GM19463 (cell line): ENCODE data around the gene ZNF615.
"Not testable (repeated sequence)": the region's sequence is repeated elsewhere in the genome, so short reads cannot be mapped to it uniquely, and the experiment has no call there.

Source experiments
- ATAC-seq: cut with Tn5 transposase; IDR thresholded peaks from one replicate; pipeline ENCODE4 v1.9.1; 2021; ENCODE audit warnings: mild to moderate bottlenecking, moderate library complexity; ENCODE audit not compliant: unreplicated experiment

Gene ZNF615

DNA sequence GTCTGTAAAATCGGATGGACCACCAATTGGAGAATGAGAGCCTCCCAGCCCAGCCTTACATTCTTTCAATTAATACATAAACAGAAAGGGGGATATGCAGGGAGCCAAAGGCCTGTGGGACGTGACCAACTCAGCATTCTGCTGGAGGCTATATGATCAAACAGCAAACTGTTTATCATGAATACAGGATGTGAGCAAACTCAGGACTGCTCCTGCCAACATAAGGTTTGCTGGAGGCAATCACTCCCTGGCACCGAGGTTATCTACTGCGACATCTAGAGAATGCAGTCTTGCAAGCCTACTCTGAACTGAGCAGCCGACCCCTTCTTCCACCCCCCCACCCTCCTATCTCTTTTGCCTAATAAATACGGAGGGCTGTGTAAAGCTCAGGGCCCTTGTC lies 27.1 kb downstream of the ZNF615 start:
- not testable (repeated sequence) for ATAC-seq

DNA sequence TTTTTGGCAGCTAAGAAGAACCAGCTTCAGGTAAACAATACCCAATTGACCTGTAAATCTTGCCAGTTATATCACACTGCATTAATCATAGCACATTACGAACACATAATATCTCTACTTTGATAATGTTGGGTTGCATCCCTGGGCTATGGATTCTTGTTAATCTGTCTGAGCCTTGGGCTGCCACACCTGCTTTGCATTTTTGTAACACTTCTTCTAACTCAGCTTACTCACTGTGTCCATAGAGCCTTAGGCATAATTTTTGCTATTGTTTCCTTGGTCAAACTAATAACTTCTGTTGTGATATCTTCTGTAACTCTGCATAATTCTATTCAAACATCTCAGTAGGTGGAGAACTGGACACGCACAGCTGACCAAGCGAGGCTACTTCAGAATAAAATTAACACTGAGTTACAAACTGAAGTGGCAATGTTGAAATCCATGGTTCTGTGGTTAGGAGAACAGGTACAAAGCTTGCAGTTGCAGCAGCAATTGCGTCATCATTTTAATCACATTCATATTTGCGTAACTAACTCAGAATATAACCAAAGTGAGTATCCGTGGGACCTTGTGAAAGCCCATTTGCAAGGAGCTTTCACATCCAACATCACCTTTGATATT lies 27.8 kb downstream of the ZNF615 start:
- no peak for ATAC-seq

DNA sequence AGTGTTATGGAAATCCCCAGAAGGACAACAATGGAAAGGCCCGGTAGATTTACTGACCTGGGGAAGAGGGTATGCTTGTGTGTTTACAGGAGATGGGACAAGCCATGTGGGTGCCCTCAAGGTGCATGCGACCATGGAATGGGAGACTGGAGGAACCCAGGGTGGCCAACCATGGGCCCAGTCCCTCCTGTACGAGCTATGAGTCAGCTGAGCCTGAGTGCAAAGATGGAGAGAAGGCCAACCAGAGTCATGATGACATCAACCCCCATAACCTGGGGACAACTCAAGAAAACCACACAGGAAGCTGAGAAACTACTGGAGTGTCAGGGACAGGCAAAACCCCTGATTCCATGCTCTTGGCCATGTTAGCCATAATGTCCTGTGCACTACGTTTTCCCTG lies 29.1 kb downstream of the ZNF615 start:
- no peak for ATAC-seq

DNA sequence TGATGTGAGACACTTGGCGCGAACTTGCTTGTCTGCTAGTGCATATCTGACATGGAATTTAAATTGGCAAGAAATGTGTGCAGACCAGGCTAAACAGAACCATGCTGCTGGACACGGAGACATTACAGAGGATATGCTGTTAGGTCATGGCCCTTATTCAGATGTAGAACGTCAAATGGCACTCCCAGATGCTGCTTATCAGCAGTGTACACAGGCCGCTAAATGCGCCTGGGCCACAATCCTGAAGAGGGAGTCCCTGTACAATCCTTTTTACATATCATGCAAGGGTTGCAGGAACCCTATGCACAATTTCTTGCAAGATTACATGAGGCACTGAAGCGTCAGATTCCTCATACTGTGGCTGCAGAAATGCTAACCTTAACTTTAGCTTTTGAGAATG lies 30.7 kb downstream of the ZNF615 start:
- ATAC-seq, result no peak

DNA sequence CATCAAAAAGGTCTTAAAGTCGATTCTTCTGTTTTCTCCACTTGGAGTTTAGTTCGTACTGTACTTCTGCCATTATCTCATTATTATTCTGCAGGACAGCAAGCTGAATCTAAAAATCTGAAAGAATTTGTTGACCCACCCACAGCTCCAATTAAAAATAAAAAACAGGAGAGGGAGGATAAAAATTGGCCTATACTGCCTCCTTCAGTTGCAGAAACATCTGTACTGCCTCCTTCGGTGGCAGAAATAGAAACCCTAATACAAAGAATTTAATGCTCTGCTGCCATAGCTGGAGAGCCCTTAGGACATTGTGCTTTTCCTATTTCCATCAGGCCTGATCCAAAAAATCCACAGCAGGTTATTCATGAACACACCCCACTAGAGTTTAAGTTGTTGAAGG lies 31.2 kb downstream of the ZNF615 start:
- ATAC-seq, result no peak

DNA sequence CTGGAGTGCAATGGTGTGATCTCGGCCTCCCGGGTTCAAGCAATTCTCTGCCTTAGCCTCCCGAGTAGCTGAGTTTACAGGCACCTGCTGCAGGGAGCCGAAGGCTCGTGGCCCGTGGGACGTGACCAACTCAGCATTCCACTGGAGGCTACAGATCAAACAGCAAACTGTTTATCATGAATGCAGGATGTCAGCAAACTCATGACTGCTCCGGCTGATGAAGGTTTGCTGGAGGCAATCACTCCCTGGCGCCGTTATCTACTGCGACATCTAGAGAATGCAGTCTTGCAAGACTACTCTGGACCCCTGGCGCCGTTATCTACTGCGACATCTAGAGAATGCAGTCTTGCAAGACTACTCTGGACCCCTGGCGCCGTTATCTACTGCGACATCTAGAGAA lies 32.2 kb downstream of the ZNF615 start:
- not testable (repeated sequence) for ATAC-seq

DNA sequence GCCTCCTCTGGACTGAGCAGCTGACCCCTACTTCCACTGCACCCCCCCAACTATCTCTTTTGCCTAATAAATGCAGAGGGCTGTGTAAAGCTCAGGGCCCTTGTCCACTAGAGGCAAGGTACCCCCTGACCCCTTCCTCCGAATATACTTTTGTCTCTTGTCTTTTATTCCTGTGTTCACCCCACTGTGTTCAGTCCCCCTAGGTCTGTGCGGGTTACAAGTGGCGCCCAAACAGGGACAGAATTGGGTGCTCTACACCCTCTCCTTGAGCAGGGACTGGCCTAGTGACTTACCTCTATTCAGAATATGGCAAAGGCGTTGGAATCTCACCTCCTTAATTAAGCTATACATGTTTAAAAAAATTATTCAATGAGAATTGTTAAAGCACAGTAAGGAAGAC lies 36.4 kb downstream of the ZNF615 start:
- no peak for ATAC-seq

DNA sequence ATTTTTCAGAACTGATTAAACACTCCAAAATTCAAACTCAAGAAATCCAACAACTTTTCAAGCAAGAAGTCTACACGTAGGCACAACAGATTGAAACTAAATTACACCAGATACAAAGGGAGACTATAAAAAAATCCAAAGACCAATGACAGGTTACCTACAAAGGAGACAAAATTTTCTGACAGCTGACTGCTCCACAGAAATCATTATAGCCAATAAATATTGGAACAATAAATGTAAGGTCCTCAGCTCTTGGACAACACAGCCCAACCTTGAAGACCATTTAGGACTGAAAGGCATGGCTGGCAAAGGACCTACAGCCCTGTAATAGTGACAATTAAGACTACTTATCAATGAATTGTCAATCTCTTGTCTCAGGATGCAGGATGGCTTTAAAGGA lies 37.3 kb downstream of the ZNF615 start:
- ATAC-seq, result no peak

DNA sequence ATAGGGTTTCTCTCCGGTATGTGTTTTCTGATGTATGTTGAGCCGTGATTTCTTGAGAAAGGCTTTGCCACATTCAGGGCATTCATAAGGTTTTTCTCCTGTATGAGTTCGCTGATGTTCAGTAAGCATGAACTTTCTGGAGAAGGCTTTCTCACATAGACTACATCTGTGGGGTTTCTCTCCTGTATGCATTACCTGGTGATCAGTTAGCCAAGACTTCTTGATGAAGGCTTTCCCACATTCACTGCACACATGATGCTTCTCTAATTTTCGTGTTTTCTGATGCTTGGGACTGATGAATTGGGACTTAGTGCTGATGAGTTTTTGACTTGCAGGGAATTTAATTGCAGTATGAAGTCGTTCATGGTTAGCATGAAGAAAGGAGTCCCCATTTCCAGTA lies 42.4 kb downstream of the ZNF615 start:
- no peak for ATAC-seq

DNA sequence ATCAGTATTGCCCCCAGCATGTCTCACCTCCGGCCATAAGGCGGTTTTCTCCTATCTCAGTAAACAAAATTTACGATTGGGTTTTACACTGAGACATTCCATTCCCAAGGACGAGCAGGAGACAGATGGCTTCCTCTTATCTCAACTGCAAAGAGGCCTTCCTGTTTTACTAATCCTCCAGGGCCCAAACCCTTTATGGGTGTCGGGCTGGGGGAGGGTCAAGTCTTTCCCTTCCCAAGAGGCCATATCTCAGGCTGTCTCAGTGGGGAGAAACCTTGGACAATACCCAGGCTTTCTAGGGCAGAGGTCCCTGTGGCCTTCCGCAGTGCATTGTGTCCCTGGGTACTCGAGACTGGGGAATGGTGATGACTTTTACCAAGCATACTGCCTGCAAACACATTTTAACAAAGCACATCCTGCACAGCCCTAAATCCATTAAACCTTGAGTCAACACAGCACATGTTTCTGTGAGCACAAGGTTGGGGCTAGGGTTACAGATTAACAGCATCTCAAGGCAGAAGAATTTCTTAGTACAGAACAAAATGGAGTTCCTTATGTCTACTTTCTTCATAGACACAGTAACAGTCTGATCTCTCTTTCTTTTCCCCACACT lies 47.3 kb downstream of the ZNF615 start:
- not testable (repeated sequence) for ATAC-seq

DNA sequence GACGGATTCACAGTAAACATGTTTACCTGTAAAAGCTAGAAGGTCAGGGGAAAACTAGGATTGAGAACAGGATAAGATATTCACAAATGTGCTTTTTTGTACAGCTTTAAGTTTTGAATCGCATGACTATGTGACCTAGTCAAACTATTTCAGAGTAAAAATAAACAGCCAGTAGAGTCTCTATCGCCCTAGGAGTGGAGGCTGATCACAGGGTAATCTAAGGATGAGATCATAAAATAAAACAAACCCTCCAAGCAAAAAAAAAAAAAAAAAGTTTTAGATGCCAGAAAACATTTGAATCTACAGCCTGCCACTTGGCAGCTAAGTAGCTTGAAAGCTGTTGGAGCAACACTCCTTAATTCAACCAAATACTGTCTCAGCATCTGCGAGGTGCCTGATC lies 48.2 kb downstream of the ZNF615 start:
- no peak for ATAC-seq

DNA sequence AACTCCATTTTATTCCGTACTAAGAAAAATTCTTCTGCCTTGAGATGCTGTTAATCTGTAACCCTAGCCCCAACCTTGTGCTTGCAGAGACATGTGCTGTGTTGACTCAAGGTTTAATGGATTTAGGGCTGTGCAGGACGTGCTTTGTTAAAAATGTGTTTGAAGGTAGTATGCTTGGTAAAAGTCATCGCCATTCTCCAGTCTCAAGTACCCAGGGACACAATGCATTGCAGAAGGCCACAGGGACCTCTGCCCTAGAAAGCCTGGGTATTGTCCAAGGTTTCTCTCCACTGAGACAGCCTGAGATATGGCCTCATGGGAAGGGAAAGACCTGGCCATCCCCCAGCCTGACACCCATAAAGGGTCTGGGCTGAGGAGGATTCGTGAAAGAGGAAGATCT lies 50.2 kb downstream of the ZNF615 start:
- not testable (repeated sequence) for ATAC-seq

DNA sequence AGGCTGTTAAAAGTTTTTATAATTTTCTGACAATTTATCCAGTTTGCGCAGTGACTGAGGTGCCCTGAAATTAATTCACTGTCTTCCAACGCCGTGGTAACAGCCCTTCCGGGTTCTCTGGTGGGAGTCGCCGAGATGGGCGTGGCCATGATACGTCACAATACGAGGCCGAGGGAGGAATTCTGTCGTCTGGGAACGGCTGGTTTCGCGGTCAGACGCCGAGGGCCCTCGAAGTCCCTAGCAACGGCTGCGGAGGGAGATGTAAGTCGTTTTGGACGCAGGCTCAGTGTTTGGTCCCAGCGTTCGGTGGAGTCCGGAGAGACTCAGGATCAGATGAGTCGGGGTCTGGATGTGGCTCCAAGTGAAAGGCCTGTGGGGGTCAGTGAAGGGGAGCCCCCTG lies 59.0 kb downstream of the ZNF615 start:
- ATAC-seq, result no peak

DNA sequence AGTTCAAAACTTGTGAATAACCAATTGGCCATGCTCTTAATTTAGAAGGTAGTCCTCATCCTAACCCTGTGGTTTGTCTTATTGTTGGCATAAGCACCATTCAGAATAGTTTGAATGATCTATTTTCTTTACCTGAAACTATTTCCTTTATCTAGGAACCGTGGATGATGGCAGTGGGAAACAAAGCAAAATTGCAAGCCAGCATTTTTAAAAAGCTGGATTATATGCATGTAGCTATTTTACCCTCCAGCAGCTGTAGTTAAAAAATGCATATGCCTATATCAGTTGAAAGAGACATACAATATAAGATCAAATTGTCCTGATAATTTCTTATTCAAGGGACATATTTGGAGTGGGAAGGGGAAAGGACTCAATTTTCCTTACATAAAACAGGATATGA lies 61.4 kb downstream of the ZNF615 start:
- ATAC-seq, result no peak

DNA sequence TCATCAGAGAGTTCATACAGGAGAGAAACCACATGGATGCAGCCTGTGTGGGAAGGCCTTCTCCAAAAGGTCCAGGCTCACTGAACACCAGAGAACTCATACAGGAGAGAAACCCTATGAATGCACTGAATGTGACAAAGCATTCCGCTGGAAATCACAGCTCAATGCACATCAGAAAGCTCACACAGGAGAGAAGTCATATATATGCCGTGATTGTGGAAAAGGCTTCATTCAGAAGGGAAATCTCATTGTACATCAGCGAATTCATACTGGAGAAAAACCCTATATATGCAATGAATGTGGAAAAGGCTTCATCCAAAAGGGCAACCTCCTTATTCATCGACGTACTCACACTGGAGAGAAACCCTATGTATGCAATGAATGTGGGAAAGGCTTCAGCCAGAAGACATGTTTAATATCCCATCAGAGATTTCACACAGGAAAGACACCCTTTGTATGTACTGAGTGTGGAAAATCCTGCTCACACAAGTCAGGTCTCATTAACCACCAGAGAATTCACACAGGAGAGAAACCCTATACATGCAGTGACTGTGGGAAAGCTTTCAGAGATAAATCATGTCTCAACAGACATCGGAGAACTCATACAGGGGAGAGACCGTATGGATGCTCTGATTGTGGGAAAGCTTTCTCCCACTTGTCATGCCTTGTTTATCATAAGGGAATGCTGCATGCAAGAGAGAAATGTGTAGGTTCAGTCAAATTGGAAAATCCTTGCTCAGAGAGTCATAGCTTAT lies 63.0 kb downstream of the ZNF615 start:
- no peak for ATAC-seq
